Vagina (tissue), 2 donors: ENCODE measurements around the gene SMCHD1.

Experiments
- POLR2AphosphoS5 ChIP-seq, 2 donors: sonication (generic); formaldehyde crosslinking; IDR thresholded peaks; one replicate each; pipeline ENCODE4 v1.9.0; 2017; ENCODE audit warnings: antibody characterized with exemption in 2 of 2, mild to moderate bottlenecking in 2 of 2, low read depth in 1 of 2; ENCODE audit not compliant: insufficient read depth in 1 of 2
- TF ChIP-seq, protein P1 (sequence below), 3 experiments: fragments of 450-650 bp in 2 of 3; fragments of 200-600 bp in 1 of 3; sonication (generic) in 1 of 3; IDR thresholded peaks; one replicate each; pipeline ENCODE4 v1.5.1; 2017 to 2019; ENCODE audit warnings: antibody characterized with exemption in 3 of 3, mild to moderate bottlenecking in 2 of 3, moderate library complexity in 2 of 3

DNA sequence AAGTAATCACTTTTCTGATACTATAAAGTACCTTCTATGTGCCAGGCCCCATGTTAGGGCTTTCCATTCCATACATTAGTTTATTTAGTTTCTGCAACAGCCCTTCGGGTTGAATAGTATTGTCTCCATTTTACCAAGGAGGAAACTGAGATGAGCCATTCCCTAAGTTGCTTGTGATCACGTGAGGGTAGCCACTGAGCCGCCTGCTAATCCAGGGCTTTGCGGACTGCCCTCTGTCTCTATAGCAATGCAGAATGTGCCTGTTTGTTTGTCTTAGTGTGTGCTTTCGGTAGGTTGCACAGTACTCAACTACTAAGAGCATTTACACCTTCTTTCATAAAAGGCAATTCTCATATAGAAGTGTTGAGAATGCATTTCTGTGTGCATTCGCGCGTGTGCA is 196.2 kb downstream of the SMCHD1 start:
- TF ChIP-seq, protein P1, sequence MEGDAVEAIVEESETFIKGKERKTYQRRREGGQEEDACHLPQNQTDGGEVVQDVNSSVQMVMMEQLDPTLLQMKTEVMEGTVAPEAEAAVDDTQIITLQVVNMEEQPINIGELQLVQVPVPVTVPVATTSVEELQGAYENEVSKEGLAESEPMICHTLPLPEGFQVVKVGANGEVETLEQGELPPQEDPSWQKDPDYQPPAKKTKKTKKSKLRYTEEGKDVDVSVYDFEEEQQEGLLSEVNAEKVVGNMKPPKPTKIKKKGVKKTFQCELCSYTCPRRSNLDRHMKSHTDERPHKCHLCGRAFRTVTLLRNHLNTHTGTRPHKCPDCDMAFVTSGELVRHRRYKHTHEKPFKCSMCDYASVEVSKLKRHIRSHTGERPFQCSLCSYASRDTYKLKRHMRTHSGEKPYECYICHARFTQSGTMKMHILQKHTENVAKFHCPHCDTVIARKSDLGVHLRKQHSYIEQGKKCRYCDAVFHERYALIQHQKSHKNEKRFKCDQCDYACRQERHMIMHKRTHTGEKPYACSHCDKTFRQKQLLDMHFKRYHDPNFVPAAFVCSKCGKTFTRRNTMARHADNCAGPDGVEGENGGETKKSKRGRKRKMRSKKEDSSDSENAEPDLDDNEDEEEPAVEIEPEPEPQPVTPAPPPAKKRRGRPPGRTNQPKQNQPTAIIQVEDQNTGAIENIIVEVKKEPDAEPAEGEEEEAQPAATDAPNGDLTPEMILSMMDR (IDR thresholded peaks at IDR 0.05) = no peak
- TF ChIP-seq POLR2AphosphoS5 (IDR thresholded peaks at IDR 0.05; ENCODE audit: insufficient read depth in 1 of 2, low read depth in 1 of 2) = no peak
